Measurements from ENCODE around the gene EZH1.
A peak's percentile ranks its signal among the peaks of the same experiment; 100 is the strongest.

The EZH1 gene

DNA sequence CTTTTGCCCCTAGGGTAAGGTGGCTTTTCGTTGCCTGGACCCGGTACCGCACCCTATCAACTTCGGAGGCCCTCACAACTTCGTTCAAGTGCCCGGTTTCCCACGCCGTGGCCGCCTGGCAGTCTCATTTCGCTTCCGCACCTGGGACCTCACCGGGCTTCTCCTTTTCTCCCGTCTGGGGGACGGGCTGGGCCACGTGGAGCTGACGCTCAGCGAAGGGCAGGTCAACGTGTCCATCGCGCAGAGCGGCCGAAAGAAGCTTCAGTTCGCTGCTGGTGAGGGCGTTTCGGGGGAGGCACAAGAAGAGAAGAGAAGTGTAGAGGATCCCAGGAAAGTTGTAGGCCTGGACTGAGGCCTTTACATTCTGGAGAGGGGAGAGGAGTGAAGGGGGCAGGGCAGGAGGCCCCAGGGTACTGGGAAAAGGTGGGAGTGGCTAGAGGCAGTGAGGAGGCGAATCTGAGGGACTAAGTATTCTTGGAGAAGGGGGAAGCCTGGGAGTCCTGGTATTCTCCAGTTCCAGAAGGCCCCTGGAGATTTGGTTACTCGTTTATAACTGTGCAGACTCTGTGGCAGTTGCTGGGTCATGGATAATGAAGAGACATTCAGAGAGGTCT lies 57.0 kb downstream of the EZH1 start:
- Histone ChIP-seq H3K9me3 (no peaks in the 10 kb centered on the region), H3K27me3 (peaks cover 14% of the 10 kb centered on the region), H4K20me1 (0 out of 2 replicates have a peak, but pooled peaks cover 7% of the 10 kb centered on the region), H3K4me1 (peaks cover 8% of the 10 kb centered on the region), H3K9ac (no peak overlapping the region), H3K4me2 (no peak overlapping the region), H3K4me3 (no peak overlapping the region), H3K36me3 (peaks cover 31% of the 10 kb centered on the region; the same call in 1 of the 2 replicates), H3K27ac (no peak overlapping the region)
- TF ChIP-seq Cebpa-rat (IDR thresholded peaks at IDR 0.05): no peak

DNA sequence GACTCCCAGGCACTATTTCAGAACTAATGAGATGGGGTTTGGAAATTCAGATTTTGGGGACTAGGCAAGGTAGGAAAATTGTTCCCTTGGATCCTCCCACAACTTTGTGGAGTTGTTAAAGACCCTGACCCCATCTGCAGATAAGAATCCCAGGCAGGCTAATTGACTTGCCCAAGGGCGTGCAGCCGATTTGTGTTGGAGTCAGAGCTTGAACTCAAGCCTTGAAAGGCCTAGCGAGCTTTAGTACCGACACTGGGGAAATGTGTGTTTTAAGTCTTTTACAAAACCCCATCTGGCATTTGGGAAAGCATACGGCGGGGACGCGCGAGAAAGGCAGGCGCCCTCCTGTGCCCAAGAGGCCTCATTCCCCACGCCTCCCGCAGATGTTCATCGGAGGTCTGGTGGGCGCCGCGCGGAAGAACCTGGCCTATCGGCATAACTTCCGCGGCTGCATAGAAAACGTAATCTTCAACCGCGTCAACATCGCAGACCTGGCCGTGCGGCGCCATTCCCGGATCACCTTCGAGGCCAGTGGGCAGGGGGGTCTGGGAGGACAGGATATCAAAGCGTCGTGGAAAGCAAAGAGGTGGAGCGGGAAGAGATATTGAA lies 58.2 kb downstream of the EZH1 start:
- Histone ChIP-seq H3K9ac (no peak overlapping the region), H3K36me3 (peaks cover 25% of the 10 kb centered on the region; the same call in 1 of the 2 replicates), H3K27me3 (peaks cover 26% of the 10 kb centered on the region), H4K20me1 (0 out of 2 replicates have a peak, but pooled peaks cover 8% of the 10 kb centered on the region), H3K9me3 (no peaks in the 10 kb centered on the region), H3K4me3 (no peak overlapping the region), H3K4me1 (peaks cover 19% of the 10 kb centered on the region), H3K4me2 (no peak overlapping the region), H3K27ac (no peak overlapping the region)
- TF ChIP-seq Cebpa-rat (IDR thresholded peaks at IDR 0.05): no peak

DNA sequence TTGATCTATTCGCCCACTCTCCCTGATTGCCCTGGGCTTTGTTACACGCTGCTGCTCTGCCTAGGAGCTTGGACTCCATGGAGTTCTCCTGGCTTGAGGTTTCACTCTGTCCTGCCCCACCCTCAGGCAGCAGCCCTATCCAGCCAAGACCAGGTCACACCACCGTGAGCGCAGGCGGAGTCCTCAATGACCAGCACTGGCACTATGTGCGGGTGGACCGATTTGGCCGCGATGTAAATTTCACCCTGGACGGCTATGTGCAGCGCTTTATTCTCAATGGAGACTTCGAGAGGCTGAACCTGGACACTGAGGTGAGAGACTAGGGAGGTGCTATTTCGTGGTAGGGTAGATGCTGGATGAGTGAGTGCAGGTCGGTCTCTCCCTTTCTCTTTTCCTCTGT lies 59.0 kb downstream of the EZH1 start:
- Histone ChIP-seq H3K36me3 (peaks cover 20% of the 10 kb centered on the region; the same call in 1 of the 2 replicates), H3K4me3 (no peak overlapping the region), H3K9me3 (no peaks in the 10 kb centered on the region), H3K4me2 (no peak overlapping the region), H3K27me3 (peaks cover 31% of the 10 kb centered on the region), H3K27ac (no peak overlapping the region), H3K4me1 (peaks cover 27% of the 10 kb centered on the region), H4K20me1 (0 out of 2 replicates have a peak, but pooled peaks cover 8% of the 10 kb centered on the region), H3K9ac (no peak overlapping the region)
- no peak for TF ChIP-seq Cebpa-rat (IDR thresholded peaks at IDR 0.05)

DNA sequence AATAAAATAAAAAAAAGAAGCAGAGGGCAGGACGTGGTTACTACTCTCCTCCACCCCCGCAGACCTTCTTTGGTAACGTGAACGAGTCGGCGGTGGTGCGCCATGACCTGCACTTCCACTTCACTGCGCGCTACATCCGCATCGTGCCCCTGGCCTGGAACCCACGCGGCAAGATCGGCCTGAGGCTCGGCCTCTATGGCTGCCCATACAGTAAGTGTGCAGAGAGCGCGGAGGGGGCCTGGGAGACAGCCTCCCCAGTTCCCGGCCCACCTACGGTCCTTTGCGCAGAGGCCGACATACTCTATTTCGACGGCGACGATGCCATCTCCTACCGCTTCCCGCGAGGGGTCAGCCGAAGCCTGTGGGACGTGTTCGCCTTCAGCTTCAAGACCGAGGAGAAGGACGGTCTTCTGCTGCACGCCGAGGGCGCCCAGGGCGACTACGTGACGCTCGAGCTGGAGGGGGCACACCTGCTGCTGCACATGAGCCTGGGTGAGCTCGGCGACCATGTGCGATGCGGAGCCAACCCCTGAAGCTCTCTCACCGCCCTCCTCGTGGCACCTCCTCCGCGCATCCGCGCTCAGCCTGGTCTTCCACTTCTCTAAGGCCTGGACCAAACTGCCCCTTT lies 59.8 kb downstream of the EZH1 start:
- Histone ChIP-seq H3K4me3 (no peak overlapping the region), H3K4me2 (no peak overlapping the region), H3K27me3 (peaks cover 31% of the 10 kb centered on the region), H4K20me1 (0 out of 2 replicates have a peak, but pooled peaks cover 8% of the 10 kb centered on the region), H3K36me3 (peaks cover 13% of the 10 kb centered on the region; the same call in 1 of the 2 replicates), H3K9me3 (no peaks in the 10 kb centered on the region), H3K4me1 (peaks cover 35% of the 10 kb centered on the region), H3K27ac (no peak overlapping the region), H3K9ac (no peak overlapping the region)
- TF ChIP-seq Cebpa-rat (IDR thresholded peaks at IDR 0.05): no peak

DNA sequence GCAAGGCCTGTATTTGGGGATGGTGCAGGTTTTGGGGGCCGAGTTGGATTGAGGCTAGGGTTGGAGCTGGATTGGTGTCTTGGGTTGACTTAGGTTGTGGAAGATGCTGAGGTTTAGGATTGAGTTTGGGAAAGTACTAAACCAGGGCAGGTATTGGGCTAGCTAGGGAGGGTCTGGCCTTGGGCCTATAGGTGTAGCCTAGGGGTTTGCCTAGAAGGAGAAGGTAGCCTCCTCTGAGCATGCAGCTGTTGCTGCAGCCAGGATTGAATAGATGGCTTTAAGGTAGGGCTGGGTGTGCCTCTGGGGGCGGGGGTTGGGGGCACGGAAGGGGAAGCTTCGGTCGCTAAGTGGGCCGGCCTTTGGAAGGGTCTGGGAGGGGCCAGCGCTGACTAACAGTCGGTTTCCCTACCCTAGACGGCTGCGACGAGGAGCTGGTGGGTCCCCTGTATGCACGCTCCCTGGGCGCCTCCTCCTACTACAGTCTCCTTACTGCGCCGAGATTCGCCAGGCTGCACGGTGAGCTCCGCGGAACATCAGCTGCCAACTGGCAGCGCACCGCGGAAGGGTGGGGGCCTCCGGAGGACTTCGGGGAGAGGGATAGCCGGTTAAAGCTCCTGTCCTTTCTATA lies 61.3 kb downstream of the EZH1 start:
- Histone ChIP-seq H3K4me1 (peaks cover 44% of the 10 kb centered on the region), H3K27me3 (peaks cover 31% of the 10 kb centered on the region), H3K27ac (no peak overlapping the region), H3K36me3 (peaks cover 13% of the 10 kb centered on the region; the same call in 1 of the 2 replicates), H4K20me1 (0 out of 2 replicates have a peak, but pooled peaks cover 8% of the 10 kb centered on the region), H3K4me3 (peak overlapping the region; percentile 66), H3K9ac (no peak overlapping the region), H3K9me3 (no peaks in the 10 kb centered on the region), H3K4me2 (peak overlapping the region; percentile 99)
- TF ChIP-seq Cebpa-rat (IDR thresholded peaks at IDR 0.05): no peak

- Histone ChIP-seq H3K27me3 (peaks cover 31% of the 10 kb centered on the region), H3K36me3 (peaks cover 13% of the 10 kb centered on the region; the same call in 1 of the 2 replicates), H4K20me1 (0 out of 2 replicates have a peak, but pooled peaks cover 8% of the 10 kb centered on the region), H3K4me2 (peak overlapping the region; percentile 99), H3K4me1 (peaks cover 46% of the 10 kb centered on the region), H3K9me3 (no peaks in the 10 kb centered on the region), H3K4me3 (peak overlapping the region; percentile 66), H3K27ac (no peak overlapping the region), H3K9ac (peak overlapping the region; percentile 69; the same call in 1 of the 2 replicates)
- no peak for TF ChIP-seq Cebpa-rat (IDR thresholded peaks at IDR 0.05)
These were observed 62.0 kb downstream of the EZH1 start for GRCh38 chr17:42682722-42683403.

GRCh38 chr17:42681976-42682721 lies 62.7 kb downstream of the EZH1 start, which contains the start of gene CNTNAP1:
Gene CNTNAP1, plus strand, starts transcription at chr17:42682531. Its CDS starts 299 bp downstream, at chr17:42682830.
- Histone ChIP-seq H3K27ac (no peak within 1 kb of the TSS), H3K9ac (peak within 1 kb of the TSS; percentile 69; the same call in 1 of the 2 replicates)

DNA sequence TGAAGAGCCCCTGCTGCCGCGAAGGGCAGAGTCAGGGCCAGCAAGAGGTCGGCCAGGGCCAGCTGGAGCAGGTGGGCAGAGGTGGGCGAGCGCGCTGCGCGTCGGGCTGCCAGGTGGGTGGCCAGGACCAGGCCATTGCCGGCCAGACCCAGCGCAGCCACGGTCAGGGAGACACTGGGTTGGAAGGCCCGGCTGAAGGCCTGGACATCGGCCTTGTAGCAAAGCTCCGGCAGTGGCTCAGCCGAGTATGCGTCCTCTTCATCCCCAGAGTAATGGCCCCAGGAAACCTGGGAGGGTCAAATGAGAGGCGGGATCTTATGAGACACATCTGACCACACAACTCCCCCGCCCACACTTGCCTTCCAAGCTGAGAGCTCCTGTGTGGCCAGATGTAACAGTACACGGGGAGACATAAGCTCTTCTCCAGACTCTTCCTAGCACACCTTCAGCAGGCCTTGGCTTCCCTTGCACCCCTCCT lies 64.5 kb downstream of the EZH1 start:
- Histone ChIP-seq H3K36me3 (peaks cover 6% of the 10 kb centered on the region; the same call in 1 of the 2 replicates), H3K4me3 (peak overlapping the region; percentile 72), H3K4me2 (peak overlapping the region; percentile 99), H3K27ac (peak overlapping the region; percentile 89), H3K9ac (peak overlapping the region; percentile 72), H3K4me1 (peaks cover 63% of the 10 kb centered on the region), H3K27me3 (peaks cover 41% of the 10 kb centered on the region), H3K9me3 (no peaks in the 10 kb centered on the region), H4K20me1 (peaks cover 18% of the 10 kb centered on the region)
- no peak for TF ChIP-seq Cebpa-rat (IDR thresholded peaks at IDR 0.05)

More at GRCh38 chr17:42681976-42682721, 62.7 kb downstream of the EZH1 start, which contains the start of gene CNTNAP1:
- Histone ChIP-seq H3K4me1 (peaks cover 53% of the 10 kb centered on the region), H3K4me2 (peak within 1 kb of the TSS; percentile 99), H3K36me3 (peaks cover 9% of the 10 kb centered on the region; the same call in 1 of the 2 replicates), H3K27me3 (peaks cover 31% of the 10 kb centered on the region), H3K4me3 (peak within 1 kb of the TSS; percentile 66), H4K20me1 (0 out of 2 replicates have a peak, but pooled peaks cover 8% of the 10 kb centered on the region), H3K9me3 (no peaks in the 10 kb centered on the region)
- TF ChIP-seq Cebpa-rat (IDR thresholded peaks at IDR 0.05): no peak

Measured in BLaER1 (cell line).